AG09319 (cell line): ENCODE data around the gene PAIP2.

Source experiments
- DNase-seq: peaks from one replicate; pipeline ENCODE4 v3.0.0-alpha.2; 2010; ENCODE audit warnings: low read depth; ENCODE audit errors: extremely low read depth
- TF ChIP-seq, protein P1 (sequence below): IDR thresholded peaks from 2 replicates; pipeline ENCODE4 v1.5.1; 2011; ENCODE audit warnings: low read depth, mild to moderate bottlenecking, inconsistent platforms, low read length, moderate library complexity

The PAIP2 gene

DNA sequence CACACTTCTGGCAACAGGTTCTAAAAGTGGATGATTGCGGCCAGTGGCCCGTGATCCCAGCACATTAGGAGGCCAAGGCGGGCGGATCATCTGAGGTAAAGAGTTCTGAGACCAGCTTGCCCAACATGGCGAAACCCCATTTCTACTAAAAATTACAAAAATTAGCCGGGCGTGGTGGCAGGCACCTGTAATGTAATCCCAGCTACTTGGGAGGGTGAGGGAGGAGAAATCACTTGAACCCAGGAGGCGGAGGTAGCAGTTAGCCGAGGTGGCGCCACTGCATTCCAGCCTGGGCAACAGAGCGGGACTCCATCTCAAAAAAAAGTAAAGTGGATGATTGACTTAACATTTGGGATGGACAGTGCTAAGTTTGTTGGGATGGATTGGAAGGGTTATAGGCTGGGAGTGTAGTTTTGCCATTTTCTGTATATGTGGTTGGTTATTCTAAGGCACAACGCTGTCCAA lies 44.8 kb upstream of the PAIP2 start:
- TF ChIP-seq, protein P1, sequence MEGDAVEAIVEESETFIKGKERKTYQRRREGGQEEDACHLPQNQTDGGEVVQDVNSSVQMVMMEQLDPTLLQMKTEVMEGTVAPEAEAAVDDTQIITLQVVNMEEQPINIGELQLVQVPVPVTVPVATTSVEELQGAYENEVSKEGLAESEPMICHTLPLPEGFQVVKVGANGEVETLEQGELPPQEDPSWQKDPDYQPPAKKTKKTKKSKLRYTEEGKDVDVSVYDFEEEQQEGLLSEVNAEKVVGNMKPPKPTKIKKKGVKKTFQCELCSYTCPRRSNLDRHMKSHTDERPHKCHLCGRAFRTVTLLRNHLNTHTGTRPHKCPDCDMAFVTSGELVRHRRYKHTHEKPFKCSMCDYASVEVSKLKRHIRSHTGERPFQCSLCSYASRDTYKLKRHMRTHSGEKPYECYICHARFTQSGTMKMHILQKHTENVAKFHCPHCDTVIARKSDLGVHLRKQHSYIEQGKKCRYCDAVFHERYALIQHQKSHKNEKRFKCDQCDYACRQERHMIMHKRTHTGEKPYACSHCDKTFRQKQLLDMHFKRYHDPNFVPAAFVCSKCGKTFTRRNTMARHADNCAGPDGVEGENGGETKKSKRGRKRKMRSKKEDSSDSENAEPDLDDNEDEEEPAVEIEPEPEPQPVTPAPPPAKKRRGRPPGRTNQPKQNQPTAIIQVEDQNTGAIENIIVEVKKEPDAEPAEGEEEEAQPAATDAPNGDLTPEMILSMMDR, result no peak
- no peak for DNase-seq

DNA sequence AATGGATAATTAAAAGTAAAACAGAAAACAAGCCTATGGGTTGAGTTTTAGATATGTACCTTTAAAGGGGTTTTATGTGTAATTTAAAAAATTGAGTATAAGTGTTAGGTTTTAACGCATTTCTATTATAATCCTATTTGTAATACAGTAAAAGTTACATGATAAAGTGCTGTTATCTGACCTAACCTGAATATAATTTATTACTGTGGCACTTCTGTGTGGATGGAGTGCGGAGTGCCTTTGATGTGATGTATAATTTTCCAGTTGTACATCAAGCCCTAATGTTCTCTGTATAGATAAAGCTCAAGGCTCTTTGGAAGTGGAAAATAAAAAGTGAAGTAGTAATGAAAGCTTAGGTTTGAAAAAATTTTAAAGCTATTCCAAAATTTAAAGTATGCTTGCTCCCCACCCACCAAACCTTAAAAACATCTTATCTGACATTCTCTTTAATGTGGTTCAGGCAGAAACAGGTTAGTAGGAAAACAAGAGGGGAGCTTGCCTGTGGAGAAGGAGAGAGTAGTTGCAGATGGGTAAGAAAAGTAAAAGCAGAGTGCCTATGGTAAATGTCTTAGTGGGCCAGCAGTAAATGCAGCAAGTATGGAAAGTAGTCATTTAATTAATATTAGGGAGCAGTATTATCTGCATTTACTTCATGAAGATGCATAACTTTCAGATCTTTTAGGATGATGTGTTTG lies 44.1 kb upstream of the PAIP2 start:
- TF ChIP-seq, protein P1, result no peak
- no peak for DNase-seq

DNA sequence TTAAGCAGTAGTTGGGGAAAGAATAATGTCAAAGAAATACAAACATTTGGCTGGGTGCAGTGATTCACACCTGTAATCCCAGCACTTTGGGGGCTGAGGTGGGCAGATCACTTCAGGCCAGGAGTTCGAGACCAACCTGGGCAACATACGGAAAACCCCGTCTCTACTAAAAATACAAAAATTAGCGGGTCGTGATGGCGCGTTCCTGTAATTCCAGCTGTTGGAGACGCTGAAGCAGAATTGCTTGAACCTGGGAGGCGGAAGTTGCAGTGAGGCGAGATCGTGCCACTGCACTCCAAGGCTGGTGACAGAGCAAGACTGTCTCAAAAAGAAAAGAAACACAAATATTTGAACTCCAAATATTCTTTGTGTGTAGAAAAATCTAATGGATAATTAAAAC lies 43.4 kb upstream of the PAIP2 start:
- DNase-seq, result no peak

DNA sequence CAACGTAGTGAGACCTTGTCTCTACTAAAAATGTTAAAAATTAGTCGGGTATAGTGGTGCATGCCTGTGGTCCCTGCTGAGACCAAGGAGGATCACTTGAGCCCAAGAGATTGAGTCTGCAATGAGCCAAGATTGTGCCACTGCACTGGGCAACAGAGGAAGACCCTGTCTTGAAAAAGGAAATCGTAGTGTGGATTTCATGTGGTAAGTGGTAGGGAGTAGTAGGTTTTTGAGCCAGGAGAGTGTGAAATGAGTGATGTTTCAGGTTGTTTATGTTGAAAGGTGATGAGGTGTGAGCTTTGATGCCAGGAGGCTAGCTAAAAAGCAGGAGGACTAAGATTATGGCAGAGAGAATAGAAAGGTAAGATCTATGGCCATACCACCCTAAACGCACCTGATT lies 42.2 kb upstream of the PAIP2 start:
- DNase-seq, result no peak
- TF ChIP-seq, protein P1, result no peak

More for the DNA sequence above, 43.4 kb upstream of the PAIP2 start:
- TF ChIP-seq, protein P1, result no peak

DNA sequence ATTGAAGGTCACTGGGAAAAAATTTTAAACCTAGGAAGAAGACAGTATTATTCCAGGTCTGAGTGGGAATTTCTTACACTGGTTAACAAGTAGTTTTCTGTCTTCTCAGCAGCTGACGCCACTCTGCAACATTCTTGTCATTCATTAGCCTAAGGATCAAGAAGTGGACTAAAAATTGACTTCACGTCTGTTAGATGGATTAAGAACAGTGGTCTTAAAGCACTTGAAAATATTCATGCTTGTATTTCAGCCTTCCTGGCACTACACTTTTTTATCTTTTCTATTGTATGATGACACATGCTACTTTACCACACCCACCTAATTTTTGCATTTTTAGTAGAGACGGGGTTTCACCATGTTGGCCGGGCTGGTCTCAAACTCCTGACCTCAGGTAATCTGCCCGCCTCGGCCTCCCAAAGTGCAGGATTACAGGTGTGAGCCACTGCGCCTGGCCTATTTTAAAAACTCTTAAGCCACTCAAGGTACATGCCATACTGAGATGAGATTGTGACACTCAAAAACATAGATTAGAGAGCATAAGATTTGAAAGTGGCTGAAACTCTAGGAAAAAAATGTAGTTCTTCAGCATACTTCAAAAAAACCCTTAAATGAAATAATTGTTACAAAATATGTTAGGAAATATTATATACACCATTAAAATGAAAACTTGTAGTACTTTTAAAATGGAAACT lies 39.7 kb upstream of the PAIP2 start:
- no peak for DNase-seq
- TF ChIP-seq, protein P1, result no peak

DNA sequence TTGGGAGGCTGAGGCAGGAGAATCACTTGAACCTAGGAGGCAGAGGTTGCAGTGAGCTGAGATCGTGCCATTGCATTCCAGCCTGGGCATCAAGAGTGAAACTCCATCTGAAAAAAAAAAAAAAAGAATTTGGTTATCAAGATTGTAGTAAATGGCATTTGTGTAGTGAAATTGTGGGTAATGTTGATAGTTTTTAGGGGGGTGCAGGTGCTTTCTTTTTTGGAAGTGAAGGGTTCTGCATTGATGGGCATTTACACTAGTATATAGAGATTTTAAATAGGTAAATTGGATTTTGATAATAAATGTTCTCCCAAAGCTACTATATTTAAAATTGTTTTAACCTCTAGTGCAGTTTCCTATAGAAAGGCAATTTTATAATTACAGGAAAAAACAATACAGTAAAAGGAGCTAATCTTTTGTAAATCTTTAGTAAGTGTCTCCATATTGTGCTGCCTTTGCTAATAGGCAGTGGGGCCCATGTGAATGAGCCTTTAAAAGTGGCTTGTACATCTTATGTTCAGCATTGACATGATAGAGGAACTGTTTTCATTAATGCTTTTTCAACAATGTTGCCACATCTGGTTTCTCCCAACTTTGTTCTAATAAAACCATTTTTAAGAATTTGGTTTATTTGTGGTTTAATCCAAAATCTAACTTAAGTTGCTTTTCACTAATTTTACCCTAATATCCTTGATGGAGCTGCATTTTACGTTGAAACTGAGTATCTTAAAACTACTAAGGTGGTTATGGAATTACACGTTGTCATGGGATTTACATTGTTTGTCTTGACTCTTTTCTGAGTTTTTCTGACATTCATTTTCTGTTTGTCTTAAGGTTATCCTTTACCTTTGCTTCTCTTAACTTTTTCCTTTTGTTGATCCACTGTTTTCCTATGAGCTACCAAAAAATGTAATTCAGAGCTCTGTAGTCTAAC lies 37.0 kb upstream of the PAIP2 start:
- no peak for DNase-seq
- TF ChIP-seq, protein P1, result no peak
